ENCODE measurements around the gene SLC1A4. TPM values are rescaled to one million over a fixed set of nuclear protein-coding genes. Genes with fewer than 3 reads are reported as not detected.

Gene SLC1A4
- polyA plus RNA-seq, 1 of the 3 experiments (the other 2 are of a cell fraction), result 4.4 TPM

- ChIA-PET POLR2A (no interaction called here), CTCF (interaction anchor here (0.6 to 2.1 kb wide), 7 partner anchors 8 to 137 kb away, joined by 3 to 7 read pairs (median 3); partner anchors contain the start of gene CEP68)
- DNase-seq, result peak; percentile 48
- H3K79me2 ChIP-seq (ENCODE audit: insufficient read depth), result peaks cover 35% of the 10 kb centered on the region
- no peaks in the 10 kb centered on the region for H3K9me3 ChIP-seq
- no peak overlapping the region for H3K4me3 ChIP-seq (ENCODE audit: low read depth in 2 of 2, low read length in 1 of 2)
- no peaks in the 10 kb centered on the region for H3K27me3 ChIP-seq (ENCODE audit: insufficient read depth)
- TF ChIP-seq USF1 (IDR thresholded peaks at IDR 0.05; ENCODE audit: borderline replicate concordance, low read depth) (no peak), RCOR1 (IDR thresholded peaks at IDR 0.05; ENCODE audit: low read length) (no peak)
- H3K36me3 ChIP-seq (replicated peaks in 1 of 2; ENCODE audit: control insufficient read depth in 1 of 2, insufficient read depth in 2 of 2, low read length in 1 of 2), result peaks cover 46 to 56% of the 10 kb centered on the region in 2 experiments
- H3K9me2 ChIP-seq, result no peaks in the 10 kb centered on the region
- H3K4me2 ChIP-seq, result no peak overlapping the region
- H3F3A ChIP-seq (replicated peaks; ENCODE audit: insufficient read depth), result peaks cover 23% of the 10 kb centered on the region
- H2AFZ ChIP-seq (ENCODE audit: low read depth), result no peak overlapping the region
- H3K9ac ChIP-seq, result no peak overlapping the region
- H4K20me1 ChIP-seq (ENCODE audit: insufficient read depth), result peaks cover 3% of the 10 kb centered on the region; the same call in 1 of the 2 replicates
- H3K27ac ChIP-seq (ENCODE audit: low read depth in 2 of 2, low read length in 1 of 2), result peak overlapping the region in 1 of 2 experiments; percentile 63; a peak in 2 of 4 replicates
- peaks cover 29% of the 10 kb centered on the region in 2 experiments; a peak in 3 of 4 replicates for H3K4me1 ChIP-seq (ENCODE audit: control insufficient read depth in 1 of 2, insufficient read depth in 2 of 2, low read depth in 1 of 2, low read length in 1 of 2)
- WGBS (ENCODE audit: low lambda C conversion rate), result 71% methylated on average over 6 of the region's 14 CpGs
Observed at GRCh38 chr2:65071499-65072180, 82.4 kb downstream of the SLC1A4 start.

- no peak overlapping the region for H3K4me2 ChIP-seq
- POLR2A ChIA-PET, result no interaction called here
- no peak overlapping the region for H3K9ac ChIP-seq
- WGBS (ENCODE audit: low lambda C conversion rate), result 84% methylated on average over 9 of the region's 20 CpGs
- H3K79me2 ChIP-seq (ENCODE audit: insufficient read depth), result peaks cover 30% of the 10 kb centered on the region
- H3K27me3 ChIP-seq (ENCODE audit: insufficient read depth), result no peaks in the 10 kb centered on the region
- CTCF ChIA-PET, result interaction anchor here (0.6 to 2.1 kb wide), 5 partner anchors 9 to 124 kb away, joined by 3 to 7 read pairs (median 3); partner anchors contain the start of gene CEP68
- H3K4me3 ChIP-seq (ENCODE audit: low read depth in 2 of 2, low read length in 1 of 2), result no peak overlapping the region
- H3F3A ChIP-seq (replicated peaks; ENCODE audit: insufficient read depth), result peaks cover 23% of the 10 kb centered on the region
- H3K36me3 ChIP-seq (replicated peaks in 1 of 2; ENCODE audit: control insufficient read depth in 1 of 2, insufficient read depth in 2 of 2, low read length in 1 of 2), result peaks cover 48 to 59% of the 10 kb centered on the region in 2 experiments
- H3K9me3 ChIP-seq, result no peaks in the 10 kb centered on the region
- DNase-seq, result no peak
- peaks cover 29% of the 10 kb centered on the region in 2 experiments; a peak in 3 of 4 replicates for H3K4me1 ChIP-seq (ENCODE audit: control insufficient read depth in 1 of 2, insufficient read depth in 2 of 2, low read depth in 1 of 2, low read length in 1 of 2)
- H3K9me2 ChIP-seq, result no peaks in the 10 kb centered on the region
- H2AFZ ChIP-seq (ENCODE audit: low read depth), result no peak overlapping the region
- H4K20me1 ChIP-seq (ENCODE audit: insufficient read depth), result peaks cover 3% of the 10 kb centered on the region
- H3K27ac ChIP-seq (ENCODE audit: low read depth in 2 of 2, low read length in 1 of 2), result no peak overlapping the region
- TF ChIP-seq POLR2AphosphoS5 (IDR thresholded peaks at IDR 0.05; ENCODE audit: low read depth, low read length) (peak; percentile 7; the same call in 1 of the 2 replicates), MXI1 (IDR thresholded peaks at IDR 0.05; ENCODE audit: low read depth, low read length) (no peak)
Observed at GRCh38 chr2:65072181-65072970, 83.2 kb downstream of the SLC1A4 start.

Small RNA genes within 50 kb of the gene (small RNA-seq; reads per million reads assigned to genes)
- 0 reads per million in 7 experiments for gene RNU6-548P

Other genes with a start within 250 kb of the SLC1A4 start
- gene CEP68, start 67.0 kb downstream of the SLC1A4 start, polyA plus RNA-seq (2012; rRNA removed), result 6.2 and 7.8 TPM in 2 replicates
- gene RAB1A, start 140.7 kb downstream of the SLC1A4 start, polyA plus RNA-seq (2012; rRNA removed), result 111 and 113 TPM in 2 replicates
- 53.0 and 72.7 TPM in 2 replicates for gene ACTR2, start 238.4 kb downstream of the SLC1A4 start, polyA plus RNA-seq (2012; rRNA removed)

Measured in SK-N-SH (cell line).